DOHH2 (cell line): ENCODE results near the gene SLC35D1.

ENCODE experiments used
- EZH2phosphoT487 ChIP-seq: fragments of 200-600 bp; sonication (generic); IDR thresholded peaks from 2 replicates; pipeline ENCODE4 v1.6.1; 2017; ENCODE audit warnings: borderline replicate concordance, mild to moderate bottlenecking, antibody characterized with exemption, low read length, moderate library complexity, mixed read lengths
- TF ChIP-seq, protein P1 (sequence below): fragments of 200-600 bp; sonication (generic); IDR thresholded peaks from one replicate; pipeline ENCODE4 v1.5.1; 2014; ENCODE audit warnings: antibody characterized with exemption, mild to moderate bottlenecking, low read depth, low read length; ENCODE audit not compliant: poor library complexity, severe bottlenecking

DNA sequence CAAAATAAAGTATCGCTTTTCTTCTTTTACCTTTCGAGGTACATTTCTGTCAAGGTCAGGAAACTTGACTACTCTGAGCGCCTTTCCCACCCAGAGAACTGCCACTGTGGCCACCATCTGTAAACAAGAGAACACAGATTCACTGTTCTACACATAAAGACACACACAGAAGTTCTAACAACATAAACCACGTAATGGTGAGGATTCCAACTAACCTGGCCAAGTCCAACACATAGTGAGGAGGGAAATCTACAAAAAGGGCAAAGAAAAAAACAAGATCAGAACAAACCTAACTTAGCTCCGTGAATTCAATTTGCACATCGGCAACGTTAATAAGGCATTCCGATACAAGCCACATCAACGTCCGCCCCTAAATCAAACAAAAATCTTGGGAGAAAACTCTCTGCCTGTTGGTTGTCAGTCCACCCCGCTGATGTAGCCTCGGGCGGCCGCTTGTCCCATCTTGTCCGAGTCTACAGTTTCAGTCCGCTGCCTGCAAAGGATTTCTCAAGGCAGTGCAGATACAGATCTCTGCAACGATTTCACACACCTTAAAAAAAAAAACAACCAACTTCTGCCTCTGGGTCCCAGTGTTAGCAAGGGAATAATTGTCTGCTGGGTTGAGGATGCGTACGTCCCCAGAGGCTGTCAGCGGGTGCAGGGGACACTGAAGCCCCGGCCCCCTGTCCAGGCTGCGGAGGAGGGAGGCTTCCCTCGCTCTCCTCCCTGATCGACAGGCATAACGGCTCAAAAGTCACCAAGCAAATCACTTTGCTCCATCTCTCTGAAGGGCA, 1.0 kb downstream of the SLC35D1 start:
- TF ChIP-seq, protein P1, sequence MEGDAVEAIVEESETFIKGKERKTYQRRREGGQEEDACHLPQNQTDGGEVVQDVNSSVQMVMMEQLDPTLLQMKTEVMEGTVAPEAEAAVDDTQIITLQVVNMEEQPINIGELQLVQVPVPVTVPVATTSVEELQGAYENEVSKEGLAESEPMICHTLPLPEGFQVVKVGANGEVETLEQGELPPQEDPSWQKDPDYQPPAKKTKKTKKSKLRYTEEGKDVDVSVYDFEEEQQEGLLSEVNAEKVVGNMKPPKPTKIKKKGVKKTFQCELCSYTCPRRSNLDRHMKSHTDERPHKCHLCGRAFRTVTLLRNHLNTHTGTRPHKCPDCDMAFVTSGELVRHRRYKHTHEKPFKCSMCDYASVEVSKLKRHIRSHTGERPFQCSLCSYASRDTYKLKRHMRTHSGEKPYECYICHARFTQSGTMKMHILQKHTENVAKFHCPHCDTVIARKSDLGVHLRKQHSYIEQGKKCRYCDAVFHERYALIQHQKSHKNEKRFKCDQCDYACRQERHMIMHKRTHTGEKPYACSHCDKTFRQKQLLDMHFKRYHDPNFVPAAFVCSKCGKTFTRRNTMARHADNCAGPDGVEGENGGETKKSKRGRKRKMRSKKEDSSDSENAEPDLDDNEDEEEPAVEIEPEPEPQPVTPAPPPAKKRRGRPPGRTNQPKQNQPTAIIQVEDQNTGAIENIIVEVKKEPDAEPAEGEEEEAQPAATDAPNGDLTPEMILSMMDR, result no peak
- no peak for TF ChIP-seq EZH2phosphoT487
